Liver (tissue), 9 donors: ENCODE measurements around the gene YLPM1. TPM values are rescaled to one million over a fixed set of nuclear protein-coding genes. Genes with fewer than 3 reads are reported as not detected.

Experiments used
- DNase-seq: peaks from one replicate; pipeline ENCODE4 v3.0.0-alpha.2; 2017; ENCODE audit warnings: low spot score
- H3K27ac ChIP-seq, 2 donors: one replicate each; pipeline ENCODE4 v1.7.0; 2013; ENCODE audit warnings: inconsistent platforms in 2 of 2, low read length in 2 of 2, control low read depth in 1 of 2, low read depth in 1 of 2, mild to moderate bottlenecking in 1 of 2
- H3K27me3 ChIP-seq, 4 donors: one replicate each; pipeline versions ENCODE4 v1.6.1 to v1.7.0; 2013; ENCODE audit warnings: low read length in 3 of 4, inconsistent platforms in 1 of 4, mild to moderate bottlenecking in 1 of 4, moderate library complexity in 1 of 4; ENCODE audit not compliant: control insufficient read depth in 4 of 4, insufficient read depth in 4 of 4
- H3K36me3 ChIP-seq, 4 donors: one replicate each; pipeline versions ENCODE4 v1.6.1 to v1.7.0; 2013; ENCODE audit warnings: low read length in 3 of 4, mild to moderate bottlenecking in 3 of 4, low read depth in 1 of 4, moderate library complexity in 1 of 4; ENCODE audit not compliant: control insufficient read depth in 4 of 4, insufficient read depth in 3 of 4
- H3K4me1 ChIP-seq, 4 donors: one replicate each; pipeline versions ENCODE4 v1.6.1 to v1.7.0; 2013; ENCODE audit warnings: low read length in 3 of 4, mild to moderate bottlenecking in 3 of 4, moderate library complexity in 1 of 4; ENCODE audit not compliant: control insufficient read depth in 4 of 4, insufficient read depth in 4 of 4
- H3K4me3 ChIP-seq, 3 donors: one replicate each; pipeline versions ENCODE4 v1.6.1 to v1.7.0; 2013; ENCODE audit warnings: low read length in 3 of 3, control low read depth in 1 of 3, low read depth in 1 of 3, mild to moderate bottlenecking in 1 of 3
- H3K9ac ChIP-seq, 2 donors: one replicate each; pipeline ENCODE4 v1.7.0; 2013; ENCODE audit warnings: low read length in 2 of 2, mild to moderate bottlenecking in 2 of 2, moderate library complexity in 2 of 2, control low read depth in 1 of 2, low read depth in 1 of 2
- H3K9me3 ChIP-seq, 4 donors: one replicate each; pipeline versions ENCODE4 v1.6.1 to v1.7.0; 2013; ENCODE audit warnings: low read length in 3 of 4; ENCODE audit not compliant: control insufficient read depth in 4 of 4
- ATF3 ChIP-seq: IDR thresholded peaks from 2 replicates; pipeline ENCODE4 v1.6.1; 2016; ENCODE audit warnings: antibody characterized with exemption
- EGR1 ChIP-seq, 2 donors: IDR thresholded peaks; 2 replicates each; pipeline ENCODE4 v1.6.1; 2016 to 2018; ENCODE audit warnings: antibody characterized with exemption in 2 of 2, low read depth in 2 of 2
- FOXA2 ChIP-seq: IDR thresholded peaks from 2 replicates; pipeline ENCODE4 v1.6.1; 2016; ENCODE audit warnings: antibody characterized with exemption
- GABPA ChIP-seq, 2 donors: IDR thresholded peaks in 1 of 2; conservative IDR thresholded peaks in 1 of 2; 2 replicates each; pipeline ENCODE4 v1.6.1; 2016; ENCODE audit warnings: antibody characterized with exemption in 2 of 2, mild to moderate bottlenecking in 1 of 2, moderate library complexity in 1 of 2
- HNF4A ChIP-seq, 2 donors: conservative IDR thresholded peaks; 2 replicates each; pipeline ENCODE4 v1.6.1; 2016; ENCODE audit warnings: antibody characterized with exemption in 2 of 2, mild to moderate bottlenecking in 2 of 2
- HNF4G ChIP-seq: IDR thresholded peaks from 2 replicates; pipeline ENCODE4 v1.6.1; 2016; ENCODE audit warnings: antibody characterized with exemption
- JUND ChIP-seq, 2 donors: IDR thresholded peaks; 2 replicates each; pipeline ENCODE4 v1.6.1; 2016; ENCODE audit warnings: antibody characterized with exemption in 2 of 2
- NR2F2 ChIP-seq: IDR thresholded peaks from 2 replicates; pipeline ENCODE4 v1.6.1; 2016; ENCODE audit warnings: antibody characterized with exemption
- RAD21 ChIP-seq, 2 donors: IDR thresholded peaks; 2 replicates each; pipeline ENCODE4 v1.6.1; 2016; ENCODE audit warnings: antibody characterized with exemption in 2 of 2, mild to moderate bottlenecking in 2 of 2
- RXRA ChIP-seq, 2 donors: IDR thresholded peaks; 2 replicates each; pipeline ENCODE4 v1.6.1; 2017 to 2018; ENCODE audit warnings: antibody characterized with exemption in 2 of 2, mild to moderate bottlenecking in 1 of 2
- SP1 ChIP-seq: IDR thresholded peaks from 2 replicates; pipeline ENCODE4 v1.6.1; 2018; ENCODE audit warnings: antibody characterized with exemption, mild to moderate bottlenecking
- TAF1 ChIP-seq: conservative IDR thresholded peaks from 2 replicates; pipeline ENCODE4 v1.6.1; 2016; ENCODE audit warnings: antibody characterized with exemption, mild to moderate bottlenecking
- YY1 ChIP-seq: IDR thresholded peaks from 2 replicates; pipeline ENCODE4 v1.6.1; 2016; ENCODE audit warnings: antibody characterized with exemption, mild to moderate bottlenecking
- ZBTB33 ChIP-seq: IDR thresholded peaks from 2 replicates; pipeline ENCODE4 v1.6.1; 2016; ENCODE audit warnings: antibody characterized with exemption
- WGBS: extraction: QIAGEN DNeasy Blood & Tissue Kit; methylation state at CpG from one replicate; pipeline ENCODE4 v1.1.7; 2013; 5-methylcytosine and 5-hydroxymethylcytosine counted together
- polyA plus RNA-seq, 2 donors: library from polyadenylated mRNA; stranded (reverse) in 1 of 2; unstranded in 1 of 2; fragments of 200-250 nt in 1 of 2; fragments of >200 nt in 1 of 2; fragmentation: Nextera tagmentation in 1 of 2; extraction: Ambion mirVana in 1 of 2; gene quantifications; one replicate each; pipeline versions ENCODE4 v1.2.1 to v1.2.3, GENCODE V29; 2013 to 2015
- total RNA-seq, 2 donors: library from RNA; depleted of rRNA; stranded (reverse); fragments of >200 nt; gene quantifications; one replicate each; pipeline ENCODE4 v1.2.3, GENCODE V29; 2014
- TF ChIP-seq, protein P1 (sequence below): IDR thresholded peaks from 2 replicates; pipeline ENCODE4 v1.6.1; 2016; ENCODE audit warnings: antibody characterized with exemption
- TF ChIP-seq, protein P2 (sequence below): IDR thresholded peaks from 2 replicates; pipeline ENCODE4 v1.6.1; 2016; ENCODE audit warnings: antibody characterized with exemption, mild to moderate bottlenecking
- TF ChIP-seq, protein P3 (sequence below): fragments of 150-350 bp; IDR thresholded peaks from 2 replicates; pipeline ENCODE4 v1.5.1; 2017; ENCODE audit warnings: improper control_type of control experiment, low read depth, low read length; ENCODE audit not compliant: missing input control
- donor health status: healthy.
- donor health status: healthy.
- donor health status: healthy.
- donor health status: healthy.
- donor health status: healthy.

YLPM1 gene
- total and polyA plus RNA-seq, 4 donors: 5.9 to 27.3 (median 13.2) TPM

- Histone ChIP-seq H3K27me3 (no peaks in the 10 kb centered on the region), H3K36me3 (no peaks in the 10 kb centered on the region), H3K9ac (no peak overlapping the region), H3K4me1 (peaks cover 0 to 15% (median 3%) of the 10 kb centered on the region in 4 donors), H3K9me3 (no peaks in the 10 kb centered on the region), H3K27ac (no peak overlapping the region), H3K4me3 (no peak overlapping the region)
- no peak for TF ChIP-seq ZBTB33
- TF ChIP-seq, protein P1, sequence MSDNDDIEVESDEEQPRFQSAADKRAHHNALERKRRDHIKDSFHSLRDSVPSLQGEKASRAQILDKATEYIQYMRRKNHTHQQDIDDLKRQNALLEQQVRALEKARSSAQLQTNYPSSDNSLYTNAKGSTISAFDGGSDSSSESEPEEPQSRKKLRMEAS: no peak
- TF ChIP-seq RAD21 (IDR thresholded peaks at IDR 0.05): no peak
- no peak for TF ChIP-seq SP1
- no peak for TF ChIP-seq FOXA2
- TF ChIP-seq EGR1 (IDR thresholded peaks at IDR 0.05; ENCODE audit: low read depth in 2 of 2): no peak
- TF ChIP-seq JUND (IDR thresholded peaks at IDR 0.05): no peak
- TF ChIP-seq HNF4A (conservative IDR thresholded peaks at IDR 0.05): no peak
- TF ChIP-seq NR2F2: no peak
- TF ChIP-seq, protein P2, sequence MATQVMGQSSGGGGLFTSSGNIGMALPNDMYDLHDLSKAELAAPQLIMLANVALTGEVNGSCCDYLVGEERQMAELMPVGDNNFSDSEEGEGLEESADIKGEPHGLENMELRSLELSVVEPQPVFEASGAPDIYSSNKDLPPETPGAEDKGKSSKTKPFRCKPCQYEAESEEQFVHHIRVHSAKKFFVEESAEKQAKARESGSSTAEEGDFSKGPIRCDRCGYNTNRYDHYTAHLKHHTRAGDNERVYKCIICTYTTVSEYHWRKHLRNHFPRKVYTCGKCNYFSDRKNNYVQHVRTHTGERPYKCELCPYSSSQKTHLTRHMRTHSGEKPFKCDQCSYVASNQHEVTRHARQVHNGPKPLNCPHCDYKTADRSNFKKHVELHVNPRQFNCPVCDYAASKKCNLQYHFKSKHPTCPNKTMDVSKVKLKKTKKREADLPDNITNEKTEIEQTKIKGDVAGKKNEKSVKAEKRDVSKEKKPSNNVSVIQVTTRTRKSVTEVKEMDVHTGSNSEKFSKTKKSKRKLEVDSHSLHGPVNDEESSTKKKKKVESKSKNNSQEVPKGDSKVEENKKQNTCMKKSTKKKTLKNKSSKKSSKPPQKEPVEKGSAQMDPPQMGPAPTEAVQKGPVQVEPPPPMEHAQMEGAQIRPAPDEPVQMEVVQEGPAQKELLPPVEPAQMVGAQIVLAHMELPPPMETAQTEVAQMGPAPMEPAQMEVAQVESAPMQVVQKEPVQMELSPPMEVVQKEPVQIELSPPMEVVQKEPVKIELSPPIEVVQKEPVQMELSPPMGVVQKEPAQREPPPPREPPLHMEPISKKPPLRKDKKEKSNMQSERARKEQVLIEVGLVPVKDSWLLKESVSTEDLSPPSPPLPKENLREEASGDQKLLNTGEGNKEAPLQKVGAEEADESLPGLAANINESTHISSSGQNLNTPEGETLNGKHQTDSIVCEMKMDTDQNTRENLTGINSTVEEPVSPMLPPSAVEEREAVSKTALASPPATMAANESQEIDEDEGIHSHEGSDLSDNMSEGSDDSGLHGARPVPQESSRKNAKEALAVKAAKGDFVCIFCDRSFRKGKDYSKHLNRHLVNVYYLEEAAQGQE: no peak
- no peak for TF ChIP-seq YY1
- TF ChIP-seq, protein P3, sequence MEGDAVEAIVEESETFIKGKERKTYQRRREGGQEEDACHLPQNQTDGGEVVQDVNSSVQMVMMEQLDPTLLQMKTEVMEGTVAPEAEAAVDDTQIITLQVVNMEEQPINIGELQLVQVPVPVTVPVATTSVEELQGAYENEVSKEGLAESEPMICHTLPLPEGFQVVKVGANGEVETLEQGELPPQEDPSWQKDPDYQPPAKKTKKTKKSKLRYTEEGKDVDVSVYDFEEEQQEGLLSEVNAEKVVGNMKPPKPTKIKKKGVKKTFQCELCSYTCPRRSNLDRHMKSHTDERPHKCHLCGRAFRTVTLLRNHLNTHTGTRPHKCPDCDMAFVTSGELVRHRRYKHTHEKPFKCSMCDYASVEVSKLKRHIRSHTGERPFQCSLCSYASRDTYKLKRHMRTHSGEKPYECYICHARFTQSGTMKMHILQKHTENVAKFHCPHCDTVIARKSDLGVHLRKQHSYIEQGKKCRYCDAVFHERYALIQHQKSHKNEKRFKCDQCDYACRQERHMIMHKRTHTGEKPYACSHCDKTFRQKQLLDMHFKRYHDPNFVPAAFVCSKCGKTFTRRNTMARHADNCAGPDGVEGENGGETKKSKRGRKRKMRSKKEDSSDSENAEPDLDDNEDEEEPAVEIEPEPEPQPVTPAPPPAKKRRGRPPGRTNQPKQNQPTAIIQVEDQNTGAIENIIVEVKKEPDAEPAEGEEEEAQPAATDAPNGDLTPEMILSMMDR: no peak
- no peak for TF ChIP-seq HNF4G
- no peak for TF ChIP-seq RXRA (IDR thresholded peaks at IDR 0.05)
- TF ChIP-seq GABPA (IDR thresholded peaks at IDR 0.05 in 1 of 2, conservative IDR thresholded peaks at IDR 0.05 in 1 of 2): no peak
- TF ChIP-seq TAF1: no peak
- TF ChIP-seq ATF3: no peak
- DNase-seq: no peak
- 79% methylated on average over 4 of the region's 4 CpGs for WGBS
These were observed 92.8 kb downstream of the YLPM1 start for GRCh38 chr14:74855945-74856344.

GRCh38 chr14:74856366-74856765 is 93.2 kb downstream of the YLPM1 start:
- 89% methylated on average over 1 of the region's 1 CpG for WGBS
- DNase-seq: no peak
- H3K4me1 ChIP-seq: peaks cover 0 to 15% (median 3%) of the 10 kb centered on the region in 4 donors

More at GRCh38 chr14:74856366-74856765, 93.2 kb downstream of the YLPM1 start:
- no peak overlapping the region for H3K4me3 ChIP-seq
- no peak overlapping the region for H3K9ac ChIP-seq
- no peaks in the 10 kb centered on the region for H3K27me3 ChIP-seq
- H3K9me3 ChIP-seq: no peaks in the 10 kb centered on the region
- no peak overlapping the region for H3K27ac ChIP-seq
- no peaks in the 10 kb centered on the region for H3K36me3 ChIP-seq
- no peak for TF ChIP-seq GABPA (IDR thresholded peaks at IDR 0.05 in 1 of 2, conservative IDR thresholded peaks at IDR 0.05 in 1 of 2)
- no peak for TF ChIP-seq ZBTB33
- TF ChIP-seq HNF4A (conservative IDR thresholded peaks at IDR 0.05): peak in 1 of 2 donors; percentile 7
